ENCODE data around the gene ITIH6.

Gene ITIH6

GRCh38 chrX:54711735-54712134 lies 86.3 kb downstream of the ITIH6 start:
- TF ChIP-seq, protein P1, sequence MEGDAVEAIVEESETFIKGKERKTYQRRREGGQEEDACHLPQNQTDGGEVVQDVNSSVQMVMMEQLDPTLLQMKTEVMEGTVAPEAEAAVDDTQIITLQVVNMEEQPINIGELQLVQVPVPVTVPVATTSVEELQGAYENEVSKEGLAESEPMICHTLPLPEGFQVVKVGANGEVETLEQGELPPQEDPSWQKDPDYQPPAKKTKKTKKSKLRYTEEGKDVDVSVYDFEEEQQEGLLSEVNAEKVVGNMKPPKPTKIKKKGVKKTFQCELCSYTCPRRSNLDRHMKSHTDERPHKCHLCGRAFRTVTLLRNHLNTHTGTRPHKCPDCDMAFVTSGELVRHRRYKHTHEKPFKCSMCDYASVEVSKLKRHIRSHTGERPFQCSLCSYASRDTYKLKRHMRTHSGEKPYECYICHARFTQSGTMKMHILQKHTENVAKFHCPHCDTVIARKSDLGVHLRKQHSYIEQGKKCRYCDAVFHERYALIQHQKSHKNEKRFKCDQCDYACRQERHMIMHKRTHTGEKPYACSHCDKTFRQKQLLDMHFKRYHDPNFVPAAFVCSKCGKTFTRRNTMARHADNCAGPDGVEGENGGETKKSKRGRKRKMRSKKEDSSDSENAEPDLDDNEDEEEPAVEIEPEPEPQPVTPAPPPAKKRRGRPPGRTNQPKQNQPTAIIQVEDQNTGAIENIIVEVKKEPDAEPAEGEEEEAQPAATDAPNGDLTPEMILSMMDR (IDR thresholded peaks at IDR 0.05; ENCODE audit: low read depth, low read length) = no peak
- no peak overlapping the region for H3K4me3 ChIP-seq (replicated peaks in 1 of 2; ENCODE audit: low read depth in 2 of 2, low read length in 2 of 2)
- DNase-seq (ENCODE audit: low read depth in 2 of 2) = no peak

DNA sequence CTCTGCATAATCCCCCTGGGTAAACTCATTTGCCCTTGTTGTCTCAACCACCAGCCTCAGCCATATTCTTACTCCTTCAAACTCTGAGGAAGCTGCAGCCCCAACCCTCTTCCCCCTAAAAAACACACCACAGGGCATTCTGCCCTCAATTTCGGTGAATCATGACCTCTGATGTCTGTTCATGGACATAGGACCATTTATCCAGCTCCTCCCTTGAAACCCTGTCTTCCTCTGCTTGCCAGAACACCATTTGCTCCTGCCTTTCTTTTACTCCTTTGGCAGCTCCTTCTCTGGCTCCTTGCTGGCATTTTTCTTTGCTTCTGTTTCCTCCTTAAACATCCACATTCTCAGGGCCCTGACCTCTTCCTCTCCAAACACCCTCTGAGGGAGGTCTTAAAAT lies 87.1 kb downstream of the ITIH6 start:
- no peak for DNase-seq (ENCODE audit: low read depth in 2 of 2)
- no peak overlapping the region for H3K4me3 ChIP-seq (replicated peaks in 1 of 2; ENCODE audit: low read depth in 2 of 2, low read length in 2 of 2)
- TF ChIP-seq, protein P1 (IDR thresholded peaks at IDR 0.05; ENCODE audit: low read depth, low read length) = no peak

GRCh38 chrX:54708404-54708803 lies 89.7 kb downstream of the ITIH6 start:
- DNase-seq (ENCODE audit: low read depth in 2 of 2) = no peak
- no peak overlapping the region for H3K4me3 ChIP-seq (replicated peaks in 1 of 2; ENCODE audit: low read depth in 2 of 2, low read length in 2 of 2)
- TF ChIP-seq, protein P1 (IDR thresholded peaks at IDR 0.05; ENCODE audit: low read depth, low read length) = no peak
